GM12892 (cell line): ENCODE data around the gene SLC49A4.

ENCODE experiments used
- POLR2A ChIP-seq: IDR thresholded peaks from 2 replicates; pipeline ENCODE4 v1.6.1; 2011; ENCODE audit warnings: low read depth, low read length, control low read depth
- TAF1 ChIP-seq: IDR thresholded peaks from 2 replicates; pipeline ENCODE4 v1.6.1; 2011; ENCODE audit warnings: low read depth, mild to moderate bottlenecking, control low read depth, low read length, borderline replicate concordance

- TF ChIP-seq POLR2A (no peak), TAF1 (no peak)
These were observed 29.9 kb downstream of the SLC49A4 start for GRCh38 chr3:122824465-122825381.
